Colonic mucosa (tissue), 4 donors: Measurements from ENCODE around the gene TCERG1L. TPM values are rescaled to one million over a fixed set of nuclear protein-coding genes. Genes with fewer than 3 reads are reported as not detected.

Source experiments
- DNase-seq: peaks from one replicate; pipeline ENCODE4 v3.0.0-alpha.2; 2020
- H3K27ac ChIP-seq: fragments of 200-600 bp; one replicate; pipeline ENCODE4 v1.8.0; 2021
- H3K27me3 ChIP-seq: fragments of 200-600 bp; one replicate; pipeline ENCODE4 v1.8.0; 2021
- H3K36me3 ChIP-seq: fragments of 200-600 bp; one replicate; pipeline ENCODE4 v1.8.0; 2021
- H3K4me1 ChIP-seq: fragments of 200-600 bp; one replicate; pipeline ENCODE4 v1.8.0; 2021; ENCODE audit warnings: mild to moderate bottlenecking
- H3K4me3 ChIP-seq: fragments of 200-600 bp; one replicate; pipeline ENCODE4 v1.8.0; 2021
- H3K9ac ChIP-seq, 2 donors: one replicate each; pipeline ENCODE4 v1.7.0; 2013; ENCODE audit warnings: control low read depth in 2 of 2, low read depth in 2 of 2, low read length in 2 of 2
- H3K9me3 ChIP-seq: fragments of 200-600 bp; one replicate; pipeline ENCODE4 v1.8.0; 2021
- CTCF ChIP-seq: fragments of 200-600 bp; IDR thresholded peaks from one replicate; pipeline ENCODE4 v1.8.0; 2022; ENCODE audit warnings: antibody characterized with exemption, mild to moderate bottlenecking
- intact Hi-C: fragments of 100-400 bp; cut with DNase I; formaldehyde crosslinking; loops from one replicate; pipeline ENCODE4 v1.14.1; 2022
- total RNA-seq, 2 donors: library from RNA; stranded (reverse); fragmentation: NEBNext Ultra II Directional in 1 of 2; extraction: Animal tissue kit (Norgen Biotek cat#: 25700) in 1 of 2; gene quantifications; one replicate each; pipeline ENCODE4 v1.2.1, GENCODE V29; 2021
- donor health status: healthy.
- donor health status: DM: no; HTN: no; CAD: no.
- donor health status: DM: no; HTN: no; CAD: no.

TCERG1L gene
- total RNA-seq, 2 donors from 2014 or later = not detected

- no peak overlapping the region for H3K9ac ChIP-seq
- no peak overlapping the region for H3K27ac ChIP-seq
- intact Hi-C loops = no loop called here
- H3K36me3 ChIP-seq = no peaks in the 10 kb centered on the region
- no peak overlapping the region for H3K4me3 ChIP-seq
- no peaks in the 10 kb centered on the region for H3K9me3 ChIP-seq
- no peak for TF ChIP-seq CTCF
- no peaks in the 10 kb centered on the region for H3K27me3 ChIP-seq
- no peaks in the 10 kb centered on the region for H3K4me1 ChIP-seq
- no peak for DNase-seq
Observed at GRCh38 chr10:131127138-131127589, 184.4 kb downstream of the TCERG1L start.

DNA sequence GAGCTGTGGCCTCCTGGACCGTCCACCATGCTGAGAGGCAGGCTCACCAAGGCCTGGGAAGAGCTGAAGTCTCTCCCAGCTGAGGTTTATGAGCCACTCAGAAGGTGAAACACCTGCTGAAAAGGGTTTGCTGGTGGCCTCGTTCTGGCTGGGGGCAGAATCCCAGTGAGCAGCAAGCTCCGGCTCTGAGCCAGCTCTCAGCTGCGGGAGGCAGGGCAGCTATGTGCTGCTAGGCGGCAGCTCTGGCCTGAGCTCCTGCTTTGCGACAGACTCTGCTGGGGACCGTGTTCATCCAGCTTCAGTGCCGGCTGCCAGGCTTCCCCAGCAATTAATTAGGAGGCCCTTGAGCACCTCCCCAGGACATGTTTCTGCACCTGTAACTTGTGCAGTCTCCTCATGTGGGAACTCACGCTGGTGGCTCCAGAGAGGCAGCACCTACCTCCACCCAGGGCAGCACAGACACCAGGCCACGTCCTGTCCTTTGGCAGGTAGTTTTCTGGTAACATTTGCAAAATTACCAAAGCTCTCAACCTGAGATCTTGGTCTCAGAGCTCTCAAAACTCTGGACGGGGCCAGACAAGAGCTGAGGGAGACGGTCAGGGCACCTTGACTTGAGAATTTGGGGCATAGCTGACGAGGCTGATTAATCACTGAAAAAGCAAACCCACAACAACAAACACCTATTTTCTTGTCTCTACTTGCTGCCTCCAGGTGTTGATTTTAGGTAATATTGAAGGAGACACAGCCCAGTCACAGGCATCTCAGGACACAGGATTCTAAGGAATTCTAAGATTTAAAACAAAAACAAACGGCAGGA is 185.0 kb downstream of the TCERG1L start:
- intact Hi-C loops = no loop called here
- Histone ChIP-seq H3K4me1 (no peaks in the 10 kb centered on the region), H3K9ac (no peak overlapping the region), H3K27ac (no peak overlapping the region), H3K4me3 (no peak overlapping the region), H3K27me3 (no peaks in the 10 kb centered on the region), H3K9me3 (no peaks in the 10 kb centered on the region), H3K36me3 (no peaks in the 10 kb centered on the region)
- no peak for DNase-seq
- TF ChIP-seq CTCF = no peak

GRCh38 chr10:131125511-131126225 is 185.9 kb downstream of the TCERG1L start:
- H3K9me3 ChIP-seq = no peaks in the 10 kb centered on the region
- H3K9ac ChIP-seq = no peak overlapping the region
- no peak for TF ChIP-seq CTCF
- no peaks in the 10 kb centered on the region for H3K36me3 ChIP-seq
- H3K27ac ChIP-seq = no peak overlapping the region
- no peak for DNase-seq
- H3K4me1 ChIP-seq = no peaks in the 10 kb centered on the region
- intact Hi-C loops = no loop called here
- H3K4me3 ChIP-seq = no peak overlapping the region
- no peaks in the 10 kb centered on the region for H3K27me3 ChIP-seq

DNA sequence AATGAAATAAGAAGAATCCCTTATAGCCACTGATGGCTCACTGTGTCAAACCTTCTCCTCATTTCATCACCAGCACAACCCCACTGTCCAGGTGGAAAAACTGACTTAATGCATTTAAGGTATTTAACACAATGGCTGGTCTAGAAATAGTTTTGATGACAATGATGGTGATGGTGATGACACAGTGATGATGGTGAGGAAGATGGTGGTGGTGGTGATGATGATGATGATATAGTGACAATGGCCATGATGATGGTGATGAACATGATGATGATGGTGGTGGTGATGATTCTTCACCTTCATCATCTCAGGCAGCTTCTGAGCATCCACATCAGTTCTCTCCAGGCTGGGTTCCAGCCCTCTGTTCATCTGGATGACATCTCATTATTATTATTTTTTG is 186.6 kb downstream of the TCERG1L start:
- intact Hi-C loops = no loop called here
- H3K4me3 ChIP-seq = no peak overlapping the region
- H3K9ac ChIP-seq = no peak overlapping the region
- H3K4me1 ChIP-seq = no peaks in the 10 kb centered on the region
- DNase-seq = no peak
- H3K36me3 ChIP-seq = no peaks in the 10 kb centered on the region
- no peak for TF ChIP-seq CTCF
- no peaks in the 10 kb centered on the region for H3K27me3 ChIP-seq
- H3K27ac ChIP-seq = no peak overlapping the region
- H3K9me3 ChIP-seq = no peaks in the 10 kb centered on the region

DNA sequence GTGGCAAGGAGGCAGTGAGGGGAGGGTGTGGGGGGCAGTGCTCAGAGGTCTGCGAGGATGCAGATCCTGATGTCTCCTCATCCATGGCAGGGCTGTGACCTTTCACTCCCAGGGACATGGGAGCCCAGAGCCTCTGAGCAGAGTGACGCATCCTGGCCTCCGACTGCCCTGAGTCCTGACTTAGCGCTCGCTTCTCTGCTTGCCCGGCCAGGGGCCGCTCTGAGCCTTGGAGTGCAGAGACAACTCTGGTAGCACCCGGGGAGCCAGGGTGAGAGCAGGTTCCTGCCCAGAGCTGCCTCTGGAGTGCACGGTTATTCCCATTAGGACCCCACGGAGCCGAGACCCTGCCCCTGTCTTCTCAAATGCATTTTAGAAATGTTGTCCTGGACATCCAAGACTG is 188.0 kb downstream of the TCERG1L start:
- Histone ChIP-seq H3K27ac (no peak overlapping the region), H3K36me3 (no peaks in the 10 kb centered on the region), H3K4me3 (no peak overlapping the region), H3K9ac (no peak overlapping the region), H3K27me3 (no peaks in the 10 kb centered on the region), H3K4me1 (no peaks in the 10 kb centered on the region), H3K9me3 (no peaks in the 10 kb centered on the region)
- no peak for DNase-seq
- intact Hi-C loops = no loop called here
- no peak for TF ChIP-seq CTCF
